SK-N-SH (cell line): ENCODE data around the gene CLMN. TPM values are rescaled to one million over a fixed set of nuclear protein-coding genes. Genes with fewer than 3 reads are reported as not detected.

Experiments
- CTCF ChIA-PET: fragments of 300-600, 350-600 bp; formaldehyde crosslinking; extraction: SDS; loops from one replicate; lab custom pipeline; 2021; lab: Yijun Ruan, JAX
- POLR2A ChIA-PET: fragments of 350-600 bp; sonication (Branson Sonifier 250); formaldehyde crosslinking; extraction: SDS; loops from one replicate; lab custom pipeline; 2020; ENCODE audit warnings: antibody characterized with exemption, inconsistent platforms; lab: Yijun Ruan, JAX
- DNase-seq: peaks from one replicate; pipeline ENCODE4 v3.0.0; 2012
- H2AFZ ChIP-seq: fragments of 200-600 bp; sonication (generic); 2 replicates; pipeline ENCODE4 v1.8.1; 2016; ENCODE audit warnings: antibody characterized with exemption, mild to moderate bottlenecking, low read depth
- H3F3A ChIP-seq: fragments of 200-600 bp; sonication (generic); replicated peaks from 2 replicates; pipeline ENCODE3; 2016; ENCODE audit warnings: antibody characterized with exemption, mild to moderate bottlenecking; ENCODE audit not compliant: insufficient read depth
- H3K27ac ChIP-seq, 2 experiments: fragments of 200-500 bp in 1 of 2; fragments of 200-600 bp in 1 of 2; sonication (Bioruptor generic) in 1 of 2; sonication (generic), shearing (Covaris generic) in 1 of 2; 2 replicates each; pipeline versions ENCODE4 v1.5.1 to v1.6.1; 2014 to 2016; ENCODE audit warnings: low read depth in 2 of 2, inconsistent platforms in 1 of 2, low read length in 1 of 2, mild to moderate bottlenecking in 1 of 2, mixed read lengths in 1 of 2
- H3K27me3 ChIP-seq: fragments of 200-600 bp; sonication (generic), shearing (Covaris generic); 2 replicates; pipeline ENCODE4 v1.6.1; 2016; ENCODE audit warnings: mixed run types; ENCODE audit not compliant: insufficient read depth
- H3K36me3 ChIP-seq, 2 experiments: fragments of 200-500 bp in 1 of 2; fragments of 200-600 bp in 1 of 2; sonication (Bioruptor generic) in 1 of 2; sonication (generic) in 1 of 2; replicated peaks in 1 of 2; 2 replicates each; pipeline versions ENCODE3 to v1.5.1; 2014 to 2016; ENCODE audit warnings: low read length in 1 of 2, mild to moderate bottlenecking in 1 of 2; ENCODE audit not compliant: insufficient read depth in 2 of 2, control insufficient read depth in 1 of 2
- H3K4me1 ChIP-seq, 2 experiments: fragments of 200-500 bp in 1 of 2; fragments of 200-600 bp in 1 of 2; sonication (Bioruptor generic) in 1 of 2; sonication (generic), shearing (Covaris generic) in 1 of 2; 2 replicates each; pipeline versions ENCODE4 v1.5.1 to v1.6.1; 2014 to 2016; ENCODE audit warnings: low read depth in 1 of 2, low read length in 1 of 2, mixed run types in 1 of 2; ENCODE audit not compliant: insufficient read depth in 2 of 2, control insufficient read depth in 1 of 2
- H3K4me2 ChIP-seq: fragments of 200-600 bp; sonication (generic), shearing (Covaris generic); 2 replicates; pipeline ENCODE4 v1.6.1; 2017; ENCODE audit warnings: mixed run types
- H3K4me3 ChIP-seq, 2 experiments: fragments of 200-500 bp in 1 of 2; fragments of 200-600 bp in 1 of 2; sonication (Bioruptor generic) in 1 of 2; sonication (generic), shearing (Covaris generic) in 1 of 2; 2 replicates each; pipeline versions ENCODE4 v1.5.1 to v1.8.1; 2014 to 2016; ENCODE audit warnings: low read depth in 2 of 2, inconsistent platforms in 1 of 2, low read length in 1 of 2, mild to moderate bottlenecking in 1 of 2, mixed read lengths in 1 of 2, moderate library complexity in 1 of 2
- H3K79me2 ChIP-seq: fragments of 200-600 bp; sonication (generic); 2 replicates; pipeline ENCODE4 v1.8.1; 2017; ENCODE audit warnings: mild to moderate bottlenecking; ENCODE audit not compliant: insufficient read depth
- H3K9ac ChIP-seq: fragments of 200-600 bp; sonication (generic); 2 replicates; pipeline ENCODE4 v1.6.1; 2017; ENCODE audit warnings: mixed run types
- H3K9me2 ChIP-seq: fragments of 200-600 bp; sonication (generic); 2 replicates; pipeline ENCODE4 v1.6.1; 2017; ENCODE audit warnings: mixed run types
- H3K9me3 ChIP-seq: fragments of 200-600 bp; sonication (generic); 2 replicates; pipeline ENCODE4 v1.6.1; 2017; ENCODE audit warnings: mixed run types, mild to moderate bottlenecking, moderate library complexity
- H4K20me1 ChIP-seq: fragments of 200-600 bp; sonication (generic); 2 replicates; pipeline ENCODE4 v1.6.1; 2017; ENCODE audit warnings: mild to moderate bottlenecking, mixed run types; ENCODE audit not compliant: insufficient read depth
- CTCF ChIP-seq: fragments of 200-600 bp; sonication (generic); IDR thresholded peaks from 2 replicates; pipeline ENCODE4 v1.6.1; 2017; ENCODE audit warnings: antibody characterized with exemption, mild to moderate bottlenecking, moderate library complexity
- ELF1 ChIP-seq: IDR thresholded peaks from 2 replicates; pipeline ENCODE4 v1.4.0; 2012
- FOXM1 ChIP-seq: IDR thresholded peaks from 2 replicates; pipeline ENCODE4 v1.4.0; 2012; ENCODE audit warnings: low read depth, mild to moderate bottlenecking
- GABPA ChIP-seq: IDR thresholded peaks from 2 replicates; pipeline ENCODE4 v1.4.0; 2012; ENCODE audit warnings: low read depth, mild to moderate bottlenecking
- JUND ChIP-seq: IDR thresholded peaks from 2 replicates; pipeline ENCODE4 v1.4.0; 2012
- MEF2A ChIP-seq: IDR thresholded peaks from 2 replicates; pipeline ENCODE4 v1.4.0; 2012; ENCODE audit warnings: low read depth, borderline replicate concordance
- PBX3 ChIP-seq: IDR thresholded peaks from 2 replicates; pipeline ENCODE4; 2012
- POLR2AphosphoS5 ChIP-seq: IDR thresholded peaks from 2 replicates; pipeline ENCODE4 v1.6.1; 2012; ENCODE audit warnings: low read depth, low read length
- RAD21 ChIP-seq: IDR thresholded peaks from 2 replicates; pipeline ENCODE4 v1.6.1; 2012; ENCODE audit warnings: mild to moderate bottlenecking, low read length
- REST ChIP-seq: IDR thresholded peaks from 2 replicates; pipeline ENCODE4 v1.6.1; 2012; ENCODE audit warnings: mild to moderate bottlenecking, low read depth, low read length, moderate library complexity
- TAF1 ChIP-seq: IDR thresholded peaks from 2 replicates; pipeline ENCODE4 v1.6.1; 2012; ENCODE audit warnings: low read depth, mild to moderate bottlenecking, low read length, moderate library complexity, borderline replicate concordance
- USF1 ChIP-seq: IDR thresholded peaks from 2 replicates; pipeline ENCODE4 v1.4.0; 2012; ENCODE audit warnings: low read depth, borderline replicate concordance
- WGBS: methylation state at CpG from one replicate; pipeline ENCODE4 v1.1.6; 2017; ENCODE audit warnings: low lambda C conversion rate; 5-methylcytosine and 5-hydroxymethylcytosine counted together
- polyA plus RNA-seq, 3 experiments: library from polyadenylated mRNA; depleted of rRNA; stranded (reverse); fragments of >200 nt; gene quantifications; 2 replicates each; pipeline ENCODE4 v1.2.3, GENCODE V29; 2012

CLMN gene
- polyA plus RNA-seq, 1 of the 3 experiments (the other 2 are of a cell fraction): 1.4 TPM

GRCh38 chr14:95256002-95256775, 63.5 kb downstream of the CLMN start:
- Histone ChIP-seq H3K4me3 (no peak overlapping the region), H3K9me3 (no peaks in the 10 kb centered on the region), H3K27me3 (no peaks in the 10 kb centered on the region), H3K9ac (no peak overlapping the region), H3K36me3 (no peaks in the 10 kb centered on the region), H3K9me2 (no peaks in the 10 kb centered on the region), H2AFZ (no peak overlapping the region)
- CTCF ChIA-PET: no interaction called here
- TF ChIP-seq JUND (no peak), ELF1 (no peak), REST (no peak), CTCF (no peak), RAD21 (no peak), POLR2AphosphoS5 (no peak), MEF2A (no peak), PBX3 (no peak), USF1 (no peak), TAF1 (no peak), FOXM1 (no peak), GABPA (no peak)
- TF ChIP-seq, all 33 proteins: peak for 0
- DNase-seq: no peak
- 93% methylated on average over 14 of the region's 15 CpGs for WGBS
- Histone ChIP-seq H3K79me2 (no peaks in the 10 kb centered on the region), H3K4me2 (no peak overlapping the region), H3K27ac (no peak overlapping the region), H3K4me1 (peaks cover 3 to 13% of the 10 kb centered on the region in 2 experiments; a peak in 2 of 4 replicates), H4K20me1 (no peaks in the 10 kb centered on the region), H3F3A (no peaks in the 10 kb centered on the region)
- POLR2A ChIA-PET: no interaction called here
